GM18907 (cell line): ENCODE data around the gene CCDC196.
"Not testable (repeated sequence)": the region's sequence is repeated elsewhere in the genome, so short reads cannot be mapped to it uniquely, and the experiment has no call there.

Source experiments
- ATAC-seq: cut with Tn5 transposase; IDR thresholded peaks from one replicate; pipeline ENCODE4 v1.9.1; 2021; ENCODE audit warnings: mild to moderate bottlenecking, moderate library complexity; ENCODE audit not compliant: unreplicated experiment

The CCDC196 gene

DNA sequence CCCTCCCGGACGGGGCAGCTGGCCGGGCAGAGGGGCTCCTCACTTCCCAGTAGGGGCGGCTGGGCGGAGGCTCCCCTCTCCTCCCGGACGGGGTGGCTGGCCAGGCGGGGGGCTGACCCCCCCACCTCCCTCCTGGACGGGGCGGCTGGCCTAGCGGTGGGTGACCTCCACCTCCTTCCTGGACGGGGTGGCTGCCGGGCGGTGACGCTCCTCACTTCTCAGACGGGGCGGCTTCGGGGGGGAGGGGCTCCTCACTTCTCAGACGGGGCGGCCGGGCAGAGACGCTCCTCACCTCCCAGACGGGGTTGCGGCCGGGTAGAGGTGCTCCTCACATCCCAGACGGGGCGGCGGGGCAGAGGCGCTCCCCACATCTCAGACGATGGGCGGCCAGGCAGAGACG, 59.6 kb downstream of the CCDC196 start:
- ATAC-seq, result not testable (repeated sequence)
